Measurements from ENCODE around the gene CASP9.
"Not testable (repeated sequence)": the region's sequence is repeated elsewhere in the genome, so short reads cannot be mapped to it uniquely, and the experiment has no call there.

Gene CASP9

DNA sequence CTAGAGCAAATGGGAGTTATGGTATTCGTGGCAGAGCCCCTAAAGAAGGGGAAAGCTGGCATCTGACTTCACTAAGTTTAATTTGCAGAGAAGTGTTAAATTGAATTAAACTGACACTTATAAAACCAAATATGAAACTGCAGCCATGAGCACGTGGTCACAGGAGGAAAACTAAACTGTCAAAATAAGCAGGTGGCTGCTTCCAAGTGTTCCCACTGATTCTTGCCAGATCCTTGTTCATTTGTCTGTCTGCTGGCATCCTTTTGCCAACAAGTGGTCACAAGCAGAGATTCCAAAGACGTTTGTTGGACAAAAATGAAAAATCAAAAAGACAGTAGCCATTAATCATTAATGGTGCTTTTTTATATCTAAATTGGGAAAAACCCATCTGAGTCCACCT is 54.7 kb downstream of the CASP9 start:
- TF ChIP-seq, protein P1, sequence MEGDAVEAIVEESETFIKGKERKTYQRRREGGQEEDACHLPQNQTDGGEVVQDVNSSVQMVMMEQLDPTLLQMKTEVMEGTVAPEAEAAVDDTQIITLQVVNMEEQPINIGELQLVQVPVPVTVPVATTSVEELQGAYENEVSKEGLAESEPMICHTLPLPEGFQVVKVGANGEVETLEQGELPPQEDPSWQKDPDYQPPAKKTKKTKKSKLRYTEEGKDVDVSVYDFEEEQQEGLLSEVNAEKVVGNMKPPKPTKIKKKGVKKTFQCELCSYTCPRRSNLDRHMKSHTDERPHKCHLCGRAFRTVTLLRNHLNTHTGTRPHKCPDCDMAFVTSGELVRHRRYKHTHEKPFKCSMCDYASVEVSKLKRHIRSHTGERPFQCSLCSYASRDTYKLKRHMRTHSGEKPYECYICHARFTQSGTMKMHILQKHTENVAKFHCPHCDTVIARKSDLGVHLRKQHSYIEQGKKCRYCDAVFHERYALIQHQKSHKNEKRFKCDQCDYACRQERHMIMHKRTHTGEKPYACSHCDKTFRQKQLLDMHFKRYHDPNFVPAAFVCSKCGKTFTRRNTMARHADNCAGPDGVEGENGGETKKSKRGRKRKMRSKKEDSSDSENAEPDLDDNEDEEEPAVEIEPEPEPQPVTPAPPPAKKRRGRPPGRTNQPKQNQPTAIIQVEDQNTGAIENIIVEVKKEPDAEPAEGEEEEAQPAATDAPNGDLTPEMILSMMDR (IDR thresholded peaks at IDR 0.05; ENCODE audit: control insufficient read depth, insufficient read depth, low read depth, low read length, missing control alignments) = no peak
- DNase-seq (ENCODE audit: low read depth) = no peak
- H3K4me3 ChIP-seq (ENCODE audit: control insufficient read depth, low read depth, low read length) = no peak overlapping the region

GRCh38 chr1:15468145-15468544 is 55.9 kb downstream of the CASP9 start:
- TF ChIP-seq, protein P1 (IDR thresholded peaks at IDR 0.05; ENCODE audit: control insufficient read depth, insufficient read depth, low read depth, low read length, missing control alignments) = no peak
- DNase-seq (ENCODE audit: low read depth) = no peak
- no peak overlapping the region for H3K4me3 ChIP-seq (ENCODE audit: control insufficient read depth, low read depth, low read length)

DNA sequence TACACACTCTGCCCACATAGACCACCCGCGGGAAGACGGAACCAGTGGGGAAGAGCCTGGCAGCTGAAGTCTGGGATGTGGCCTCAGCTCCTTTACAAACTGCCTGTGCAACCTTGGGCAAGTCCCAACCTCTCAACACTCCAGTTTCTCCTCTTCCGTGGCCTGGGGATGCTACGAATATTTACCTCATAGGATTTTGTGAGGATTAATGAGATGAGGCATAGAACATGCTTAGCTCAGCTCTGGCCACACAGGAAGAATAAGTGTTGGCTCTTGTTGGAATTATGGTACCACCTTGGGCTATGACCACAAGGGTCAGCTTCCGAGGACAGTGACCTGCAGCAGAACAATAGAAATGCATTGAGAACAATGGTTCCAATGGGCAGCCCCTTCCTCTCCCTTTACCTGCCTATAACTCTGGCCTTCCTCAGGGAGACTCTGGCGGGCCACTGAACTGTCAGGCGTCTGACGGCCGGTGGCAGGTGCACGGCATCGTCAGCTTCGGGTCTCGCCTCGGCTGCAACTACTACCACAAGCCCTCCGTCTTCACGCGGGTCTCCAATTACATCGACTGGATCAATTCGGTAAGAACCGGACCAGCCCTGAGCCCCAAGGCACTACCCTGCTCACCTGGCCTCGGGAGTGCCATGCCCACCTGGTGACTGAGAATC is 56.9 kb downstream of the CASP9 start:
- not testable (repeated sequence) for H3K4me3 ChIP-seq (ENCODE audit: control insufficient read depth, low read depth, low read length); DNase-seq (ENCODE audit: low read depth)

DNA sequence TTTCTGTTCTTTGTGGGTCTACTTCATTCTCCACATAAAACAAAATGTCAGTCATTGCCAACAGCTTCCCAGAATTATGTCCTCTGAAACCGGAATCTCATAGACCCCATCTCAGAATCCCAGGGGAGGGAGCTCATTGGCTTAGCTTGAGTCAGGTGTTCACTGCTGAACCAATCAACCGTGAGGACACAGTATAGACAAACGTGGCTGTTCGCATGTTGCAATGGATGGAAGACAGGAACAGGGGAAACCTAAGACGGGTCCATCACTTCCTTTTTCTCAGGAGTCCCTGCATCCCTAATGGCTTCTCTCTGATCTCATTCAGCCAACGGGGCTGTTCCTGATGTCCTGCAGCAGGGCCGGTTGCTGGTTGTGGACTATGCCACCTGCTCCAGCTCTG is 58.3 kb downstream of the CASP9 start:
- no peak for DNase-seq (ENCODE audit: low read depth)

DNA sequence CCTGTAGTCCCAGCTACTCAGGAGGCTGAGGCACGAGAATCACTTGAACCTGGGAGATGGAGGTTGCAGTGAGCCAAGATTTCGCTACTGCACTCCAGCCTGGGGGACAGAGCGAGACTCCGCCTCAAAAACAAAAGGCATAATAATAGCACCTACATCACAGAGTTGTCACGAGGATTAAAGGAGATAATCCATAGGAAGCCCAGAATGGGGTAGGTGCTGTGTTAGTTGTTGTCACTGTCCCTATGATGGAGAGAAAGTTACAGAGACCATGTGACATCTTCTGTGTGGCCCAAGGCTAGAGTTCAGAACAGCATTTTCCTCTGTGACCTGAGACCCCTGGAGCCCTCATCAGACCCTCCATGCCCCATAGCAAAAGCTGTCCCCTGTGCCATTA is 60.1 kb downstream of the CASP9 start:
- not testable (repeated sequence) for DNase-seq (ENCODE audit: low read depth); H3K4me3 ChIP-seq (ENCODE audit: control insufficient read depth, low read depth, low read length)

More for the DNA sequence above, 58.3 kb downstream of the CASP9 start:
- TF ChIP-seq, protein P1 (IDR thresholded peaks at IDR 0.05; ENCODE audit: control insufficient read depth, insufficient read depth, low read depth, low read length, missing control alignments) = no peak
- H3K4me3 ChIP-seq (ENCODE audit: control insufficient read depth, low read depth, low read length) = no peak overlapping the region

DNA sequence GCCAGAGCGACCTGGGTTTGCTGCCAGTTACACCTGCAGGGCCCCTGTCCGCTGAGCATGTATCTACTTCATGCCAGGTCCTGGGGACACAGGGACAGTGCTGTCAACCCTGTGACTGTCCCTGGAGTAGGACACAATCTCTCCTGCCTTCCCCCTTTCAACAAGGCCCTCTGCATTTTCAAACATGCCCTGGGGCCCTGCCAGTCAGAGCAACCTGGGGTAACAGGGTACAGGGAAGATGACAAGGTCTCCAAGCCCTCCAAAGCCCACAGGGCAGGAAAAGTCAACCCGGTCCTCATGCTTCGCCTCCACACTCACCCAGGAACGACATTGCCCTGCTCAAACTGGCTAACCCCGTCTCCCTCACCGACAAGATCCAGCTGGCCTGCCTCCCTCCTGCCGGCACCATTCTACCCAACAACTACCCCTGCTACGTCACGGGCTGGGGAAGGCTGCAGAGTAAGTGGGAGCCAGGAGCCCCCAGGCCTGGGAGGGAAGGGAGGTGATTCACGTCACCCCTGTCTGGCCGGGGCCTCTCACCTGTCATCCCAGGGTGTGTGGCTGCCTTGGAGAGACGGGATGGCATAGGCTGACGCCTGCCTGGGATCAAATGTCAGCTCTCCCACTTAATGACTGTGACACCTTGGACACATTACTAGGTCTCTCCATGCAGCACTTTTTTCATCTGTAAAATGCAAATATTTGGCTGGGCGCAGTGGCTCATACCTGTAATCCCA is 60.8 kb downstream of the CASP9 start:
- not testable (repeated sequence) for DNase-seq (ENCODE audit: low read depth)

DNA sequence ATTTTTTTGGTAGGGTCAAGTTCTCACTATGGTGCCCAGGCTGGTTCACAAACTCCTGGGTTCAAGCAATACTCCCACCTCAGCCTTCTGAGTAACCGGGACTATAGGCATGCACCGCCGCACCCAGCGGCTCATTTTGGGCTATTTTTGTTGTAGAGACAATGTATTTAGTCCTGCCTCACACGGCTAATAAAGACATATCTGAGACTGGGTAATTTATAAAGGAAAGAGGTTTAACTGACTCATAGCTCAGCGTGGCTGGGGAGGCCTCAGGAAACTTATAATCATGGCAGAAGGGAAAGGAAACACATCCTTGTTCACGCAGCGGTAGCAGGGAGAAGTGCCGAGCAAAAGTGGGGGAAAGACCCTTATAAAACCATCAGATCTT is 63.3 kb downstream of the CASP9 start:
- no peak overlapping the region for H3K4me3 ChIP-seq (ENCODE audit: control insufficient read depth, low read depth, low read length)
- no peak for DNase-seq (ENCODE audit: low read depth)
- TF ChIP-seq, protein P1 (IDR thresholded peaks at IDR 0.05; ENCODE audit: control insufficient read depth, insufficient read depth, low read depth, low read length, missing control alignments) = no peak

More for the DNA sequence above, 60.8 kb downstream of the CASP9 start:
- not testable (repeated sequence) for H3K4me3 ChIP-seq (ENCODE audit: control insufficient read depth, low read depth, low read length)

- TF ChIP-seq, protein P1 (IDR thresholded peaks at IDR 0.05; ENCODE audit: control insufficient read depth, insufficient read depth, low read depth, low read length, missing control alignments) = no peak
- no peak for DNase-seq (ENCODE audit: low read depth)
- H3K4me3 ChIP-seq (ENCODE audit: control insufficient read depth, low read depth, low read length) = no peak overlapping the region
These were observed 64.0 kb downstream of the CASP9 start for GRCh38 chr1:15459771-15460707.

- DNase-seq (ENCODE audit: low read depth) = not testable (repeated sequence)
These were observed 65.6 kb downstream of the CASP9 start for GRCh38 chr1:15458388-15458787.

More at GRCh38 chr1:15458388-15458787, 65.6 kb downstream of the CASP9 start:
- H3K4me3 ChIP-seq (ENCODE audit: control insufficient read depth, low read depth, low read length) = not testable (repeated sequence)

Data from AG09309 (cell line).